ENCODE data around the gene MACROD1.

GRCh38 chr11:63978551-63979239 is 187.2 kb downstream of the MACROD1 start:
- TF ChIP-seq POLR2A (IDR thresholded peaks at IDR 0.05; ENCODE audit: low read length) (no peak), GATA1 (IDR thresholded peaks at IDR 0.05; ENCODE audit: low read depth, low read length) (no peak)

All from erythroblast (primary cell).